ENCODE results near the gene HLF. TPM values are rescaled to one million over a fixed set of nuclear protein-coding genes. Genes with fewer than 3 reads are reported as not detected.
A peak's percentile ranks its signal among the peaks of the same experiment; 100 is the strongest.

The HLF gene
- total and polyA plus RNA-seq, 2 experiments from 2014 or later, result 0.28 TPM; not detected in 1

DNA sequence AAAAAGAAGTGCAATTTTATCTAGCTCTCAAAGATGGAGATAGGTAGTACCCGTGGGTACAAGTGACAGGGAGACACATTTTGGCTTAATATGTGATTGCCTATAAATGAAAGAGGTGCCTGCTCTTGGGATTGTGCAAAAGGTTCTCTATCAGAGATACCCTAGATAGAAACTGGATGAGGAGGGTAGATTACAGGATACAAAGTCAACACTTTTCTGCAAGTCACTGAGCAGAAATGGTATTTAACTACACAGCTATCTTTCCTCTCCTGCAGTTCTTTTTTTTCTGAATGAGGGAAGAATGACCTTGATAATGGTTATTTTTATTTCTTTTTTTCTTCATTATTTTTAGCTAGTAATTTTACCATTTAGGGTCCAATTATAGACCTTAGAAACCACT is 89.2 kb downstream of the HLF start (continued):
- TF ChIP-seq ZNF331 (CRISPR knock-in tag; IDR thresholded peaks at IDR 0.05; ENCODE audit: low read depth), result no peak
- TF ChIP-seq, protein P1, sequence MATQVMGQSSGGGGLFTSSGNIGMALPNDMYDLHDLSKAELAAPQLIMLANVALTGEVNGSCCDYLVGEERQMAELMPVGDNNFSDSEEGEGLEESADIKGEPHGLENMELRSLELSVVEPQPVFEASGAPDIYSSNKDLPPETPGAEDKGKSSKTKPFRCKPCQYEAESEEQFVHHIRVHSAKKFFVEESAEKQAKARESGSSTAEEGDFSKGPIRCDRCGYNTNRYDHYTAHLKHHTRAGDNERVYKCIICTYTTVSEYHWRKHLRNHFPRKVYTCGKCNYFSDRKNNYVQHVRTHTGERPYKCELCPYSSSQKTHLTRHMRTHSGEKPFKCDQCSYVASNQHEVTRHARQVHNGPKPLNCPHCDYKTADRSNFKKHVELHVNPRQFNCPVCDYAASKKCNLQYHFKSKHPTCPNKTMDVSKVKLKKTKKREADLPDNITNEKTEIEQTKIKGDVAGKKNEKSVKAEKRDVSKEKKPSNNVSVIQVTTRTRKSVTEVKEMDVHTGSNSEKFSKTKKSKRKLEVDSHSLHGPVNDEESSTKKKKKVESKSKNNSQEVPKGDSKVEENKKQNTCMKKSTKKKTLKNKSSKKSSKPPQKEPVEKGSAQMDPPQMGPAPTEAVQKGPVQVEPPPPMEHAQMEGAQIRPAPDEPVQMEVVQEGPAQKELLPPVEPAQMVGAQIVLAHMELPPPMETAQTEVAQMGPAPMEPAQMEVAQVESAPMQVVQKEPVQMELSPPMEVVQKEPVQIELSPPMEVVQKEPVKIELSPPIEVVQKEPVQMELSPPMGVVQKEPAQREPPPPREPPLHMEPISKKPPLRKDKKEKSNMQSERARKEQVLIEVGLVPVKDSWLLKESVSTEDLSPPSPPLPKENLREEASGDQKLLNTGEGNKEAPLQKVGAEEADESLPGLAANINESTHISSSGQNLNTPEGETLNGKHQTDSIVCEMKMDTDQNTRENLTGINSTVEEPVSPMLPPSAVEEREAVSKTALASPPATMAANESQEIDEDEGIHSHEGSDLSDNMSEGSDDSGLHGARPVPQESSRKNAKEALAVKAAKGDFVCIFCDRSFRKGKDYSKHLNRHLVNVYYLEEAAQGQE (IDR thresholded peaks at IDR 0.05; ENCODE audit: unreplicated experiment), result no peak
- no peak for TF ChIP-seq STAT1 (IDR thresholded peaks at IDR 0.05; ENCODE audit: unreplicated experiment)
- no peak for TF ChIP-seq NANOG (IDR thresholded peaks at IDR 0.05; ENCODE audit: borderline replicate concordance)

DNA sequence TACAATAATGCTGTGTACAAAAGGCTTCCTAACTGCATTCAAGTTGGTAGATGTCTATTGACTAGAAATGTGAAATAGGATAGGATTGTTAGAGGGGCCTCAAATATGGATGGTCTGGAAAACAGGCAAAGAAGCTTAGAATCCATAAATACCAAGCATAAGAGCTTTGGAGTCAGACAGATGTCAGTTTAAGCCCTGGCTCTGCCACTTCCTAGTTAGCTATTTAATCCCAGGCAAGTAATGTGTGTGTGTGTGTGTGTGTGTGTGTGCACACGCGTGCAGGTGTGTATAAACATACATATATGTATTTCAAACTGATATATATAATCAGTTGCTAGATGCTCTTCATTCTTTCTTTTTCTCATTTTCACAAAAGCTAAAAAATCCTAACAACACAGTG is 90.2 kb downstream of the HLF start:
- Histone ChIP-seq H3K79me2 (replicated peaks; ENCODE audit: insufficient read depth) (no peaks in the 10 kb centered on the region), H3K36me3 (ENCODE audit: insufficient read depth) (no peaks in the 10 kb centered on the region), H3K4me1 (ENCODE audit: insufficient read depth) (peaks cover 10% of the 10 kb centered on the region), H3K27ac (ENCODE audit: low read depth) (no peak overlapping the region), H3K9me2 (ENCODE audit: insufficient read depth) (no peaks in the 10 kb centered on the region), H3K4me2 (no peak overlapping the region), H3F3A (replicated peaks; ENCODE audit: low read depth) (no peaks in the 10 kb centered on the region), H3K27me3 (ENCODE audit: insufficient read depth) (no peaks in the 10 kb centered on the region), H3K4me3 (no peak overlapping the region), H2AFZ (no peak overlapping the region), H4K20me1 (replicated peaks; ENCODE audit: insufficient read depth) (no peaks in the 10 kb centered on the region)
- Mint-ChIP-seq H3K9me3 (no peaks in the 10 kb centered on the region; the same call in 2 of the 3 replicates), H3K27me3 (ENCODE audit: insufficient read depth, low read depth, poor library complexity) (peaks cover 7% of the 10 kb centered on the region), H3K4me1 (peaks cover 19% of the 10 kb centered on the region), H3K4me3 (no peak overlapping the region), H3K27ac (no peak overlapping the region), H3K36me3 (ENCODE audit: low read depth) (no peaks in the 10 kb centered on the region)
- DNase-seq (ENCODE audit: low spot score) (no peak), ATAC-seq (no peak)
- TF ChIP-seq ZNF114 (CRISPR knock-in tag; IDR thresholded peaks at IDR 0.05), result no peak
- TF ChIP-seq JUNB (IDR thresholded peaks at IDR 0.05; ENCODE audit: unreplicated experiment), result no peak
- TF ChIP-seq STAT1 (IDR thresholded peaks at IDR 0.05; ENCODE audit: unreplicated experiment), result no peak

DNA sequence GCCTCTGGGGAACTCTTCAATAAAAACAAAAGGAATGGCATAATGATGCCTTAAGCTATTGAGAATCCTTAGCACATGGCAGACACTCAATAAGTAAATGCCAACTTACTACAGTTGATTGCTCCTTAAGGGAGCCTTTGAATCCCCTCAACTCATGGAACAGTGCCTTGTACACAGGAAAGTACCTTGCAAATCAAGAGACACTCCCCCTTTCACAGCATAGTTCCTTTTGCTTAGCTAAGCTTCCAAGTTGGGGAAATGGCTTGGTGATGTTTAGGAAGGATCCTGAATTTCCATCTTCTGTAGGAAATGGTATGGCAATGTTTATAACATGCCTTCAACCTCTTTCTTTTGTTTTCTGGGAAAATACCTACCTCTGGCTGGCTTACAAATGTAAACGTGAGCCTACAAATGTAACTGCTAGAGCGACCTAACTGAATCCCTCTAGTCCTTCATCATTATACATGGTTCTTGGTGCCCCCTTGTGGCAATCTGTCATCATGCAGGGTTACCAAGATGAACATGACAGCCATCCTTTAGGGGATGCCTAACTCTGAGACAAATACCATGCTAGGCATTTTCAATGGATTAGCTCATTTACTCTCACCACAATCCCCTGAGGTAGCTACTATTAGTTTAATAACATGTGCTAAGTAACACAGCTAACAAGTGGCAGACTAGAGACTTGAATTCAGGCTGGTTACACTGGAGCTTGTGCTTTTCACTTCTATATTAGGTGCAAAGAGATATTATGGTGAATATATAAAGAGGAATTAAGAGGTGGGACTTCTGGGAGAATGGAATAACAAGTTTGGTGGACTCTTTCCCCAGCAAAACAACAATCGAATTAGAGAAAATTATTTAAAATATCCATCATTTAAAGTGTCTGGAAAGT is 91.9 kb downstream of the HLF start:
- Mint-ChIP-seq H3K4me3 (no peak overlapping the region), H3K27me3 (ENCODE audit: insufficient read depth, low read depth, poor library complexity) (peaks cover 7% of the 10 kb centered on the region), H3K27ac (no peak overlapping the region), H3K36me3 (ENCODE audit: low read depth) (no peaks in the 10 kb centered on the region), H3K9me3 (peaks cover 8% of the 10 kb centered on the region; the same call in 2 of the 3 replicates), H3K4me1 (peaks cover 6% of the 10 kb centered on the region; the same call in 2 of the 3 replicates)
- Histone ChIP-seq H3K27me3 (ENCODE audit: insufficient read depth) (no peaks in the 10 kb centered on the region), H4K20me1 (replicated peaks; ENCODE audit: insufficient read depth) (no peaks in the 10 kb centered on the region), H3K4me2 (0 out of 2 replicates have a peak overlapping the region, but pooled peaks have one; percentile 9), H3K9me2 (ENCODE audit: insufficient read depth) (no peaks in the 10 kb centered on the region), H3K4me1 (ENCODE audit: insufficient read depth) (no peaks in the 10 kb centered on the region), H3F3A (replicated peaks; ENCODE audit: low read depth) (no peaks in the 10 kb centered on the region), H3K4me3 (no peak overlapping the region), H3K79me2 (replicated peaks; ENCODE audit: insufficient read depth) (no peaks in the 10 kb centered on the region), H2AFZ (peak overlapping the region; percentile 60; the same call in 1 of the 2 replicates), H3K27ac (ENCODE audit: low read depth) (no peak overlapping the region), H3K36me3 (ENCODE audit: insufficient read depth) (no peaks in the 10 kb centered on the region)
- ATAC-seq (peak; percentile 100), DNase-seq (ENCODE audit: low spot score) (peak; percentile 96)
- TF ChIP-seq, protein P2, sequence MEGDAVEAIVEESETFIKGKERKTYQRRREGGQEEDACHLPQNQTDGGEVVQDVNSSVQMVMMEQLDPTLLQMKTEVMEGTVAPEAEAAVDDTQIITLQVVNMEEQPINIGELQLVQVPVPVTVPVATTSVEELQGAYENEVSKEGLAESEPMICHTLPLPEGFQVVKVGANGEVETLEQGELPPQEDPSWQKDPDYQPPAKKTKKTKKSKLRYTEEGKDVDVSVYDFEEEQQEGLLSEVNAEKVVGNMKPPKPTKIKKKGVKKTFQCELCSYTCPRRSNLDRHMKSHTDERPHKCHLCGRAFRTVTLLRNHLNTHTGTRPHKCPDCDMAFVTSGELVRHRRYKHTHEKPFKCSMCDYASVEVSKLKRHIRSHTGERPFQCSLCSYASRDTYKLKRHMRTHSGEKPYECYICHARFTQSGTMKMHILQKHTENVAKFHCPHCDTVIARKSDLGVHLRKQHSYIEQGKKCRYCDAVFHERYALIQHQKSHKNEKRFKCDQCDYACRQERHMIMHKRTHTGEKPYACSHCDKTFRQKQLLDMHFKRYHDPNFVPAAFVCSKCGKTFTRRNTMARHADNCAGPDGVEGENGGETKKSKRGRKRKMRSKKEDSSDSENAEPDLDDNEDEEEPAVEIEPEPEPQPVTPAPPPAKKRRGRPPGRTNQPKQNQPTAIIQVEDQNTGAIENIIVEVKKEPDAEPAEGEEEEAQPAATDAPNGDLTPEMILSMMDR (conservative IDR thresholded peaks at IDR 0.05; ENCODE audit: low read depth in 2 of 2), result peak; percentile 92 to 93
- TF ChIP-seq JUNB (IDR thresholded peaks at IDR 0.05; ENCODE audit: unreplicated experiment) (no peak), POLR2AphosphoS5 (IDR thresholded peaks at IDR 0.05; ENCODE audit: low read depth) (no peak), STAT1 (IDR thresholded peaks at IDR 0.05; ENCODE audit: unreplicated experiment) (no peak)
- TF ChIP-seq, protein P3, sequence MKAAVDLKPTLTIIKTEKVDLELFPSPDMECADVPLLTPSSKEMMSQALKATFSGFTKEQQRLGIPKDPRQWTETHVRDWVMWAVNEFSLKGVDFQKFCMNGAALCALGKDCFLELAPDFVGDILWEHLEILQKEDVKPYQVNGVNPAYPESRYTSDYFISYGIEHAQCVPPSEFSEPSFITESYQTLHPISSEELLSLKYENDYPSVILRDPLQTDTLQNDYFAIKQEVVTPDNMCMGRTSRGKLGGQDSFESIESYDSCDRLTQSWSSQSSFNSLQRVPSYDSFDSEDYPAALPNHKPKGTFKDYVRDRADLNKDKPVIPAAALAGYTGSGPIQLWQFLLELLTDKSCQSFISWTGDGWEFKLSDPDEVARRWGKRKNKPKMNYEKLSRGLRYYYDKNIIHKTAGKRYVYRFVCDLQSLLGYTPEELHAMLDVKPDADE (IDR thresholded peaks at IDR 0.05), result no peak

All from GM23338 (cell line).